DMS53 (cell line): Measurements from ENCODE around the gene AGER.
"Not testable (repeated sequence)": the region's sequence is repeated elsewhere in the genome, so short reads cannot be mapped to it uniquely, and the experiment has no call there.

Experiments used
- DNase-seq: peaks from one replicate; lab custom pipeline; 2025; lab: John Stamatoyannopoulos, UW

The AGER gene

GRCh38 chr6:32184084-32184640 lies at the start of gene AGER:
Gene AGER, minus strand, starts transcription at chr6:32184253. Its CDS starts 31 bp downstream, at chr6:32184222.
- no peak for DNase-seq

GRCh38 chr6:32226434-32226833 lies 42.4 kb upstream of the AGER start:
- DNase-seq, result no peak

DNA sequence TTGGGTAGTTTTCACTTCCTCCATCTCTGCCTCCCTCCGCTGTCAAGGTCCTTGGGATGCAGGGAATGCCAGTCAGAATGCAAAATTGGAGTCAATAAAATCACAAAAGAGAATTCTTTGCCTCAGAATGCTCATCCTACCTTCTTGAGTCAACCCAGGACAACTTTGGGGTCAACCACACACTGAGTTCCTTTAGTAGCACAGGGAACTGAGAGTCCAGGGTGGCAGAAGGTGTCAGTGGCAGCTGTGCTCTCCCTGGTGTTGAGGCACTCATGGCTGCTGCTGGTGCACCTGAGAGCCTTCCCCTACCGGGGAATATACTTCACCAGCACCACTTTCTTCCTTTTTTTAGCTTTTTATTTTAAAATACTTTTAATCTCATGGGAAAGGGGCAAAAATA lies 40.6 kb upstream of the AGER start:
- DNase-seq, result no peak

- DNase-seq, result no peak
Observed at GRCh38 chr6:32223258-32224235, 39.5 kb upstream of the AGER start, which contains the start of gene NOTCH4. Gene NOTCH4, minus strand, starts transcription at chr6:32224067. Its CDS starts 139 bp downstream, at chr6:32223928.

DNA sequence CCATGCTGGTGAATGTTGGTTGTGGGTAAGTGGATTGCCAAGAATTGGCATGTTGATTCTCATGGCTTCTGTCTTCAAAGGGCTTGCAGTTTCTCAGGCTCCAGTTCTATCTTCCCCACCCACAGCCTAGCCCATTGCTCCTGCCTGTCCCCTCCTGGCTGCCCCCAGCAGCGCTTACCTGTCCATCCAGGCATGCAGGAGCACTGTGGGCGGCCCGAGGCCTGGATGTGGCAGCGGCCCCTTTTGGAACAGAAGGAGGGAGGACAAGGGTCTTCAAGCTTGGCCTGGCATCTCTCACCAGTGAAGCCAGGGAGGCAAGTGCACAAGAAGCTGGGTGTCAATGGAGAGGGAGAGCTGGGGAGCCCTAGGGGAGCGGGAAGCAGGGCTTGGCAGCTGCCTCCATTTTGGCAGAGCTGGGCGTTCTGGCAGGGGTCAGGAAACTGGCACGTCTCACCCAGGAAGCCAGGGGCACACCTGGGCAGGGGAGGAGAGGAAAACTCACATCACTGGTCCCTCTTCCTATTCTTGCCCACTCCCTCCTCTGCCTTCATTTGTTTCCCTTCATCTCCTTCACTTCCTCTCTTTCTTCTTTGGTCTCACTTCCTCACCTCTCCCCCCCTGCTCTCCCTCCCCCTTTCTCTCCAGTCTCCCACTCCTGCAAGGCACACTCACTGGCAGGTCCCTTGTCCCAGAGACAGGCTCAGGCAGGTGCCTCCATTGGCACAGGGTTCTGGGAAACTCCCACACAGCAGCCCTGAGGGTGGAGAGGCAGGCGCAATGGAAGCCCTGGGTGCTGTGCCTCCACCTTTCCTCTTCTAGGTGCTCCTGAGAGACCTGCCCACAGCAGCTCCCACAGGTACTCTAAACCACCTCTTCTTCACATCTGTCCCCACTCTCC lies 38.5 kb upstream of the AGER start:
- DNase-seq, result no peak

DNA sequence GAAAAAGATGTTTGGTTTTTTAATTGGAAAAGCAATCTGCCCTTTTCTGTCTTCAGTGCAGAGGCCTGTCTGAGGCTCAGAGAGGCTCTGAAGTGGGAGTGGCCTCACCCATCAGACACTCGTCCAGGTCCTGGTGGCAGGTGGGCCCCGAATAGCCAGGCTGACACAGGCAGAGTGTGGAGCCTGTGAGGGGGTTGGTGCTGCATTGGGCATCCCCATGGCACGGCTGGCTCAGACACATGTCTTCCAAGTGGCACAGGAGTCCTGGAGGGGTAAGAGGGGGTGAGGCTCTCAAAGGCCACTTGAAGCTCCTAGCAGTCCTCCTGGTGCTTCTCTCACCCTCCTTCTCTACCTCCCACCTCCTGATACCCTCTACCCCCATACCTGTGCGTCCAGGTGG lies 36.0 kb upstream of the AGER start:
- DNase-seq, result no peak

DNA sequence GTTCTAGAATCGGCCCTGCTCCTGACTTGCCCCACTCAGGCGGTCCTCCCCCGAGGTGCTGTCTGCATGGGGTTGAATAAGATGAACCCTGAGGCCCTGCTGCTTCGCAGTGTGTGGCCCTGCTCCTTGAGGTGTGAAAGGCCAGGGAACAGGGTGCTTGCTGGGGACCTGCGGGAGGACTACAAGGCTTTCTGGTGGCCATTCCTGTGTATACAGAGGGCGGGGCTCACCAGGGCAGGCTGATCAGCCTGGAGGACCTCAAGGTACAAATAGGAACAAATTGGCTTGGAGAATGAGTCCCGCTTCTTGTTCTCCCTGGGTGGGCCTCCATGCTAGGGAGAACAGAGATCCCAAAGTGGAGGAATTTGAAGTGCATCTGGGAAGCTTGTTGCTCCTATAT lies 34.1 kb upstream of the AGER start:
- DNase-seq, result no peak

GRCh38 chr6:32216998-32217397 lies 32.9 kb upstream of the AGER start:
- no peak for DNase-seq

GRCh38 chr6:32216285-32216684 lies 32.2 kb upstream of the AGER start:
- DNase-seq, result no peak

DNA sequence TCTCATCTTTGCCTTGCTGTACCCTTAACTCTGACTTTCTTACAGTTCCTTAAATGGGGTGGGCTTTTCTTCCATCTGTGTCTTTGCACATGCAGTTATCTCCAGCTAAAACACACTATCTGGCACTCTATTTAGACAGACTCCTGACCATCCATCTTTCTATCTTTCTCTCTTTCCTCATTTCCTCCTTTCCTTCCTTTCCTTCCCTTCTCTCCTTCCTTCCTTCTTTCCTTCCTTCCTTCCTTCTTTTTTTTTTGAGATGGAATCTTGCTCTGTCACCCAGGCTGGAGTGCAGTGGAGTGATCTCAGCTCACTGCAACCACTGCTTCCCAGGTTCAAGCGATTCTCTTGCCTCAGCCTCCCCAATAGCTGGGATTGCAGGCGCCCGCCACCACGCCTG lies 31.6 kb upstream of the AGER start:
- no peak for DNase-seq

DNA sequence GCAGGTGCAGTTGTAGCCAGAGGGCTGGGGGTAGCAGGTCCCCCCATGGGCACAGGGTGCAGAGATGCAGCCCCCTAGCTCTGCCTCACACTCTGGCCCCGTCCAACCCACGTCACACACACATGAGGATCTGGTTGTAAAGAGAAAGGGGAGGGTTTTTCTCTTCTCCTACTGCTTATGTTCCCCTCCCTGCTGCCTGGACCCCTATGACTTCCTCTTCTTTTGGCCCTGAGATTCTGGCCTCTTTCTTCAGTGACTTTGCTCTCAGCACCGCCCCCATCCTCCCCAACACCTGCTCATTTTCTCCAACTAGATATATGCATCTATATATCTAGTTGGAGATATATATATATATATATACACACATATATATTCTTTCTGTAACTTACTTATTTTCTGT lies 30.1 kb upstream of the AGER start:
- DNase-seq, result no peak

GRCh38 chr6:32213649-32214048 lies 29.6 kb upstream of the AGER start:
- no peak for DNase-seq

DNA sequence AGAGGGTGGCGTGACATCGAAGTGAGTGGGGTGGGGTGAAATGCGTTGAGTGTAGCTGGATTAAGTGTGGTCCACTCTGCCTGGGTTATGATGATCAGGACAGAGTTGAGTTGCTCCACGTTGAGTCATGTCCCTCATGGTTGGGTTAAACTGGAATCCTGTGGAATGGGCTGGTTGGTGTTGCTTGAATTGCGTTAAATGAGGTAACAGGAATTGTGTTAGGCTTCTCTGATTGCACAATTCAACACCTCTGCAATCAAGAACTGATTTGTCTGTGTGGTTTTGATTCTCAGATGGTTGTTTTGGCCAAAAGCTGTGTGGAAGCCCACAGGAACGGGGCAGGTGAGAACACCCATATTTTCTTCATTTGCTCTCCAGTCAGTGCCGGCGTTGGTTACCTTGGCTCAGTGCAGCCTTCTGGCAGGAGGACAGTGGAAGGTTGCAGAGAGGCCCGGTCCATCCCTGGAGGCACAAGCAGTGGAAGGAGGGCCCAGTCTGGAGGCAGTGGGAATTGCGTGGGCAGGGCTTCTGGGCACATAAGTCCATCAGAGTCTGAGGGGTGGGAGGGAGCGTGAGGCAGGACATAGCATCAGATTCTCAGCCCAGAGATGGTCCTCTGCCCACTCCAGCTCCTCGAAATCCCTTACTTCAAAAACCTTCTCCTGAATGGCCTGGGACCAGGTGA lies 28.2 kb upstream of the AGER start:
- no peak for DNase-seq

DNA sequence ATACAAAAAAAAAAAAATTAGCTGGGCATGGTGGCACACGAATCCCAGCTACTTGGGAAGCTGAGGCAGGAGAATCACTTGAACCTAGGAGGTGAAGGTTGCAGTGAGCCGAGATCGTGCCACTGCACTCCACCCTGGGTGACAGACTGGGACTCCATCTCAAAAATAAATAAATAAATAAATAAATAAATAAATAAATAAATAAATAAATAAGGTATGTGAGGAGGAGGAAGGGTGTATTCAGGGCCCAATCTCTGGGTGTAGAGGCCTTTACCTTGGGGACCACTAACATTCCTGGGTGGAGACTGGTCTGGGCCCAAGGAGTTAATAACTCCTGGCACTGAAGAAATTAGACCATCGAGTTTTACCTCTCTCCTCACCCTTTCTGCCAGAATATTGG lies 27.4 kb upstream of the AGER start:
- DNase-seq, result not testable (repeated sequence)

DNA sequence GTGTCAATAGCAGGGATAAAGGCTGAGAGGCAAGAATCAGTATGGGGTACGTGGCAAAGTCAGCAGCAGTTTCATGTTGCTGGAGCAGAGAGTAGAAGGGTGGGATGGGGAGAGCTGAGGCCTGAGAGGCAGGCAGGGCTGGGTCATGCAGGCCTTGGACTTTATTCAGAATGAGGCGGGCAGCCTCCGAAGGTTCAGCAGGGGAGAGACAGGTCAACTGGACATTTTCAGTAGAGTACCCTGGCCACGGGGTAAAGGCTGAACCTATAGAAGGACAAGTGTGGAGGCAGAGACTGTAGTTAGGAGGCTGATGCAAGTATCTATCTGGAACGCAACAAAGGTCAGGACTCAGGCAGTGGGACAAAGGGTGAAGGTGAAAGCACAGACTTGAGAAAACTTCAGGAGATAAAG lies 26.1 kb upstream of the AGER start:
- DNase-seq, result no peak

- DNase-seq, result no peak
Observed at GRCh38 chr6:32208996-32209395, 24.9 kb upstream of the AGER start.

DNA sequence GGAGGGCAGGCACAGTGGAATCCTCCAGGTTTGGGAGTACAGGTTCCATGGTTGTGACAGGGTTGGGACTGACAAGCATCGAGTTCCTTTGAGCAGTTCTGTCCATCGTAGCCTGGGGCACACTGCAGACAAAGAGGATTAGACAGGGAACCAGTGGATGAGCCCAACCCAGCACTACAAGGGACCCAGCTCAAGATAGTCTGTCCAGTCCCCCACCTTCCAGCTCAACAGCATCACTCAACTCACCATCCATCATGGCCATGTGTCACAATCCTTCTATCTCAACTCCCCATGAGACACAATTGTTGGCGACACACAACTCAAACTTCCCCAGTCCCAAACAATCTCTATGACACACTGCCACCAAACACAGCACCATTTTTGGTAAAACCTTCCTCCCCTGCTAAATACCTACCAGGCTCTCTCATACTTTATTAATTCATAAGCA lies 20.2 kb upstream of the AGER start:
- DNase-seq, result no peak

GRCh38 chr6:32203426-32204267 lies 19.6 kb upstream of the AGER start:
- no peak for DNase-seq

DNA sequence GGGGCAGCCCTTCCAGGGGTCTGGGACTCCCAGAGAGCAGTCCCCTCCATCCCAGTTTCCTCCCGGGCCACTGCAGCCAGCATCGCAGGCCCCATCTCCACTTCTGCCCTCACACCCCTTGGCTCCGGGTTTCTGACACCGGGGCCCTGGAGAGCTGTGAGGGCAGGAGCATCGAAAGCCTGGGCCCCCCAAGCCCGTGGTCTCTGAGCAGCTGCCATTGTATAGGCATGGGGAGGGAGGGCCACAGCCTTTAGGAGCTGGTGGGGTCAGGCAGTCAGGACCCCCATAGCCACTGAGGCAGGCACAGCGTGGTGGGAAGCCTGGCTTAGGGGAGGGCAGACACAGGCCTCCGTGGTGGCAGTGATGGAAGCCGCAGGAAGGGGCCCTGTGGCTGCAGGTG lies 18.1 kb upstream of the AGER start:
- no peak for DNase-seq

- DNase-seq, result no peak
Observed at GRCh38 chr6:32200711-32201475, 16.8 kb upstream of the AGER start.
